MCF 10A (cell line): ENCODE measurements around the gene NXPH4. TPM values are rescaled to one million over a fixed set of nuclear protein-coding genes. Genes with fewer than 3 reads are reported as not detected.

ENCODE experiments used
- BruUV-seq: library from RNA; stranded (reverse); fragments of 400-500 nt; replicated peaks from 2 replicates; lab custom pipeline; 2021; lab: Mats Ljungman, UMichigan
- CTCF ChIA-PET: fragments of 300-600 bp; sonication (Branson Sonifier 250); formaldehyde crosslinking; extraction: SDS; loops from one replicate; lab custom pipeline; 2021; ENCODE audit warnings: antibody characterized with exemption, inconsistent platforms; lab: Yijun Ruan, JAX
- POLR2A ChIA-PET: fragments of 300-600, 350-650 bp; sonication (Branson Sonifier 250); formaldehyde crosslinking; extraction: SDS; loops from one replicate; lab custom pipeline; 2020; ENCODE audit warnings: antibody characterized with exemption, inconsistent platforms; lab: Yijun Ruan, JAX
- DNase-seq: peaks from one replicate; pipeline ENCODE4 v3.0.0-alpha.2; 2018; ENCODE audit not compliant: unreplicated experiment
- H3K27ac Mint-ChIP-seq: one replicate; pipeline ENCODE4 v1.8.0; 2022; ENCODE audit warnings: mild to moderate bottlenecking, low read depth, mixed read lengths; ENCODE audit not compliant: unreplicated experiment
- H3K27me3 Mint-ChIP-seq: one replicate; pipeline ENCODE4 v1.8.0; 2022; ENCODE audit warnings: mixed read lengths; ENCODE audit not compliant: insufficient read depth, unreplicated experiment
- H3K36me3 Mint-ChIP-seq: one replicate; pipeline ENCODE4 v1.8.0; 2022; ENCODE audit warnings: mild to moderate bottlenecking, moderate library complexity, mixed read lengths; ENCODE audit not compliant: insufficient read depth, unreplicated experiment
- H3K4me1 Mint-ChIP-seq: one replicate; pipeline ENCODE4 v1.8.0; 2022; ENCODE audit warnings: mixed read lengths; ENCODE audit not compliant: insufficient read depth, unreplicated experiment
- H3K4me3 Mint-ChIP-seq: one replicate; pipeline ENCODE4 v1.8.0; 2022; ENCODE audit warnings: mild to moderate bottlenecking, moderate library complexity, mixed read lengths; ENCODE audit not compliant: unreplicated experiment
- H3K9me3 Mint-ChIP-seq: one replicate; pipeline ENCODE4 v1.8.0; 2022; ENCODE audit warnings: mixed read lengths; ENCODE audit not compliant: unreplicated experiment
- intact Hi-C: fragments of 100-400 bp; cut with micrococcal nuclease; formaldehyde crosslinking; loops from 2 replicates; pipeline ENCODE4 v1.14.1; 2022
- total RNA-seq: library from RNA; stranded (reverse); gene quantifications from 2 replicates; pipeline ENCODE4 v1.2.3, GENCODE V29; 2022
- TF ChIP-seq, protein P1 (sequence below): fragments of 200-600 bp; IDR thresholded peaks from one replicate; pipeline ENCODE4 v1.8.0; 2022; ENCODE audit warnings: antibody characterized with exemption, mild to moderate bottlenecking; ENCODE audit not compliant: unreplicated experiment

Gene NXPH4
- total RNA-seq, 1 experiment from 2014 or later, result 2.2 TPM

DNA sequence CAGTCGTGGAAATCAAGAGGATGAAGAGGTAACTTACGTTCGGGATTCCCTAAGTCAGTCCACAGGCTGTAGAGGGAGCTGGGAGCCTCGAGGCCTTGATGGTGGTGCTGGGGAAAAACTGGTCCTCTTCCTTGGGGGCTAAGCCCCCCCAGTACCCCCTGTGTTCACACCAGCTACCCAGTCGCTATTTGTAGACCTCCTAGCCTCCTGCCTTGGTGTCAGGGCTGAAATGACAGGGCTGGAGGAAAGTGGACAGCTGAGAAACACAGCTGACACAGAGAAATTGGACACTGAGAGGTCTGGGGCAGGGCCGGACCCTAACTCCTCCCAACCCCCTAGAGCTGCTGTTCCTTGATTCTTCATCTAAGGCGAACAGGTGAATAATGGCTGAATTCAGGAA is 34.4 kb downstream of the NXPH4 start, which contains the start of gene STAC3:
STAC3 (minus strand) TSS at position 232 of the 400 bp plus-strand sequence. CDS start 1,551 bp downstream, outside the sequence.
- H3K4me1 Mint-ChIP-seq, result no peaks in the 10 kb centered on the region
- TF ChIP-seq, protein P1, sequence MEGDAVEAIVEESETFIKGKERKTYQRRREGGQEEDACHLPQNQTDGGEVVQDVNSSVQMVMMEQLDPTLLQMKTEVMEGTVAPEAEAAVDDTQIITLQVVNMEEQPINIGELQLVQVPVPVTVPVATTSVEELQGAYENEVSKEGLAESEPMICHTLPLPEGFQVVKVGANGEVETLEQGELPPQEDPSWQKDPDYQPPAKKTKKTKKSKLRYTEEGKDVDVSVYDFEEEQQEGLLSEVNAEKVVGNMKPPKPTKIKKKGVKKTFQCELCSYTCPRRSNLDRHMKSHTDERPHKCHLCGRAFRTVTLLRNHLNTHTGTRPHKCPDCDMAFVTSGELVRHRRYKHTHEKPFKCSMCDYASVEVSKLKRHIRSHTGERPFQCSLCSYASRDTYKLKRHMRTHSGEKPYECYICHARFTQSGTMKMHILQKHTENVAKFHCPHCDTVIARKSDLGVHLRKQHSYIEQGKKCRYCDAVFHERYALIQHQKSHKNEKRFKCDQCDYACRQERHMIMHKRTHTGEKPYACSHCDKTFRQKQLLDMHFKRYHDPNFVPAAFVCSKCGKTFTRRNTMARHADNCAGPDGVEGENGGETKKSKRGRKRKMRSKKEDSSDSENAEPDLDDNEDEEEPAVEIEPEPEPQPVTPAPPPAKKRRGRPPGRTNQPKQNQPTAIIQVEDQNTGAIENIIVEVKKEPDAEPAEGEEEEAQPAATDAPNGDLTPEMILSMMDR, result no peak
- H3K36me3 Mint-ChIP-seq, result peaks cover 10% of the 10 kb centered on the region
- ChIA-PET POLR2A (interaction anchor here (0.7 kb wide), 1 partner anchor 182 kb away, joined by 4 read pairs; no protein-coding TSS in a partner anchor), CTCF (interaction anchor here (0.5 to 2.4 kb wide), 7 partner anchors 13 to 333 kb away, joined by 3 to 12 read pairs (median 5); partner anchors contain the start of gene INHBE)
- no peak within 1 kb of the TSS for H3K4me3 Mint-ChIP-seq
- H3K27me3 Mint-ChIP-seq, result no peaks in the 10 kb centered on the region
- H3K9me3 Mint-ChIP-seq, result no peaks in the 10 kb centered on the region
- intact Hi-C loops, result no loop called here
- DNase-seq, result no peak
- no peak within 1 kb of the TSS for H3K27ac Mint-ChIP-seq
- BruUV-seq, result no TSS peak

DNA sequence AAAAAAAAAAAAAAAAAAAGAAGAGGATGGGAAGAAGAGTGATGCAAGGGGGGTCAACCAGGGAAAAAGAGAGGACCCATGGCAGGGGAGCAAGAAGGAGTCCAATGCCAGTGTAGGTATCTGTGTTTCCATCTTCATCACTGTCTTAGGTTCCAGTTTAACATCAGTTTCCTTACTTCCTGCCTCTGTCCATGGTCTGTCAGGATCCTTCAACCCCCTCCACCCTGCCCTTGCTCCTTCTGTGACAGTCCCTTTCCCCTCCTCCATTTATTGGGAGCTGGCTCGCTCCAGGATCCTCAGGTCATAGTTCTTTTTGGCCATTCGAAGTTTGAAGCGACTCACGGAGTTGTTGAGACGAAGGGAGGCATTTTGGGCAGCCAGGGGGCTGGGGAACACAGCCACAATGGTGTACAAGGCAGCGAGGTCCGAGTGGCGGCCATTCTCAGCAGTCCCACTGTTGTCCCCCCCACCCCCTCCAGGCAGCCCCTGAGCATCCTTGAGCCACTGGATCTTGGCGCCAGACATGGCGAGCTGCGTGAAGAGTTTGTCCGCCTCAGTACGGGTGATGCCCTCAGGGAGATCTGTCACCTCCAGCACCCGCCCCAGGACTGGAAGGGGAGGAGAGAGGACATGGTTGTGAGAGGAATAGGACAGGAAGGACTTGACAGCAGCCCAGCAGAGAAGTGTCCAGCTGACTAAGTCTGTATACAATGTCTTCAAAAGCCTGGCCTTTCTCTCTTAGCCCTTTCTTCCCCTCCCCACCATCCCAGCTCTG is 38.1 kb downstream of the NXPH4 start:
- no TSS peak for BruUV-seq
- intact Hi-C loops, result no loop called here
- TF ChIP-seq, protein P1, result no peak
- ChIA-PET CTCF (interaction anchor here (1.2 to 13.7 kb wide), 4 partner anchors 12 to 200 kb away, joined by 3 to 139 read pairs (median 4); partner anchors contain the start of gene INHBE), POLR2A (no interaction called here)
- H3K4me1 Mint-ChIP-seq, result no peaks in the 10 kb centered on the region
- H3K27ac Mint-ChIP-seq, result no peak overlapping the region
- DNase-seq, result no peak
- no peaks in the 10 kb centered on the region for H3K9me3 Mint-ChIP-seq
- no peak overlapping the region for H3K4me3 Mint-ChIP-seq
- no peaks in the 10 kb centered on the region for H3K27me3 Mint-ChIP-seq
- peaks cover 30% of the 10 kb centered on the region for H3K36me3 Mint-ChIP-seq

DNA sequence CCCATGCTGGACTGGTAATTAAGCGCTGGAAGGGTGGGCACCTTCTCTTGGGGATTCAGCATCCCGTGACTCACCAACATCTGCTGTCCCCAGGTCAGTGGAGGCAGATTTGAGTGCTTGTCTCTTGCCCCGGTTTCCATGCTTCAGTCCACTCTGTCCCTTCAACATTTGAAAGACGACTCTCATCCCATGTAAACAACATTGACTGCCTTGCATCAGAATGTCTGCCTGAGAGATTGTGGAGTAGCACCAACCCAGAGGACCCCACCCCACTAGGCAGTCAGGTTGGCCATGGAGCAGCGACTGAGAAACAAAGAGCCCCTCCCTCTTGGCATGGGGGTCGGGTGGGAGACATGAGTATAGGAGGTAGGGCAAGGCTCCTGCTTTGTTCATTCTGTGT is 39.3 kb downstream of the NXPH4 start:
- TF ChIP-seq, protein P1, result no peak
- peaks cover 40% of the 10 kb centered on the region for H3K36me3 Mint-ChIP-seq
- no peak overlapping the region for H3K4me3 Mint-ChIP-seq
- no peak overlapping the region for H3K27ac Mint-ChIP-seq
- ChIA-PET POLR2A (no interaction called here), CTCF (interaction anchor here (1.2 to 13.7 kb wide), 2 partner anchors 42 to 199 kb away, joined by 3 to 139 read pairs; partner anchors contain the start of gene INHBE)
- BruUV-seq, result no TSS peak
- DNase-seq, result no peak
- H3K4me1 Mint-ChIP-seq, result no peaks in the 10 kb centered on the region
- no peaks in the 10 kb centered on the region for H3K27me3 Mint-ChIP-seq
- H3K9me3 Mint-ChIP-seq, result no peaks in the 10 kb centered on the region
- intact Hi-C loops, result no loop called here
